Muscle layer of colon (tissue), 2 donors: Measurements from ENCODE around the gene DDX1.

ENCODE experiments used
- H3K27ac ChIP-seq: one replicate; pipeline ENCODE4 v1.7.0; 2013; ENCODE audit warnings: low read depth, mild to moderate bottlenecking, low read length, moderate library complexity
- H3K27me3 ChIP-seq, 2 donors: one replicate each; pipeline ENCODE4 v1.7.0; 2013; ENCODE audit warnings: low read length in 2 of 2, mild to moderate bottlenecking in 2 of 2; ENCODE audit not compliant: insufficient read depth in 2 of 2, control insufficient read depth in 1 of 2
- H3K36me3 ChIP-seq: one replicate; pipeline ENCODE4 v1.7.0; 2013; ENCODE audit warnings: mild to moderate bottlenecking, low read length; ENCODE audit not compliant: insufficient read depth
- H3K4me1 ChIP-seq: one replicate; pipeline ENCODE4 v1.7.0; 2013; ENCODE audit warnings: mild to moderate bottlenecking, low read length; ENCODE audit not compliant: insufficient read depth
- H3K4me3 ChIP-seq, 2 donors: one replicate each; pipeline ENCODE4 v1.7.0; 2013; ENCODE audit warnings: low read length in 2 of 2, low read depth in 1 of 2, mild to moderate bottlenecking in 1 of 2, moderate library complexity in 1 of 2
- H3K9ac ChIP-seq: one replicate; pipeline ENCODE4 v1.7.0; 2013; ENCODE audit warnings: low read length
- H3K9me3 ChIP-seq: one replicate; pipeline ENCODE4 v1.7.0; 2013; ENCODE audit warnings: mild to moderate bottlenecking, low read length
- donor health status: abdominal sarcoma.
- donor health status: Adenocarcinoma of cecum.

Gene DDX1

DNA sequence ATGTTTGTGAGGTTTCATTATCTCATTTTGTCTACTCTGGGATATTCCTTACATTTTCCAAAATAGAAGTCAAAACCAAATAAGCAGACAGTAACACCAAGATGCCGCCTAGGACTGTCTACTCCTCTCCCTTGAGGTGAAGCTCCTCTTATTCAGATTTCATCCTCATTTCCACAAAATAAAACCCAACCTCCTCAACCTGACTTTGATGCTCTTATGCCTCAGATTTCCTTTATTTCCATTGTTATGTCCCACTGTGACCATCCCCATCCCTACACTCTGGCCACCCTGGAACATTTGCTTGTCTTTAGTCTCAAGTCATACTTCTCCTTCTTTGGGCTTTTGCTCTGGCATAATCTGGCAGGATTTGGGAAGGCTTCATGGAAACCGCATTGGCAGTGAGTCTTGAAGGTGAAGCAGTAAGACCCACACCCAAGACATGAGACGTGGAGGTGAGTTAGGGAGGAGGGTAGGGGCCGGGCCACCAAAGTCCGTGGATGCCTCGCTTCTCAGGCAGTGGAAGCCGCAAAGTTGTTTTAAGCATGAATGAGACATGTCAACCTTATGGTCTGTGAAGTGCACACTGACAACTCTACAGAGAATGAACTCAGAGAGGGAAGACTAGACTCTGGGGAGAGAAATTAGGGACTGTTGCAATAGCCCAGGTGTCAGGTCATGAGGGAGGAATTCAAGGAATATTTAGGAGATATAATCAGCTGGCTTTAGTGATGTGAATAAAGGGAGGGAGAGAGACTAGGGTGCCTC is 63.6 kb downstream of the DDX1 start:
- Histone ChIP-seq H3K36me3 (no peaks in the 10 kb centered on the region), H3K4me3 (no peak overlapping the region), H3K27ac (no peak overlapping the region), H3K9ac (no peak overlapping the region), H3K27me3 (no peaks in the 10 kb centered on the region), H3K4me1 (no peaks in the 10 kb centered on the region), H3K9me3 (no peaks in the 10 kb centered on the region)

DNA sequence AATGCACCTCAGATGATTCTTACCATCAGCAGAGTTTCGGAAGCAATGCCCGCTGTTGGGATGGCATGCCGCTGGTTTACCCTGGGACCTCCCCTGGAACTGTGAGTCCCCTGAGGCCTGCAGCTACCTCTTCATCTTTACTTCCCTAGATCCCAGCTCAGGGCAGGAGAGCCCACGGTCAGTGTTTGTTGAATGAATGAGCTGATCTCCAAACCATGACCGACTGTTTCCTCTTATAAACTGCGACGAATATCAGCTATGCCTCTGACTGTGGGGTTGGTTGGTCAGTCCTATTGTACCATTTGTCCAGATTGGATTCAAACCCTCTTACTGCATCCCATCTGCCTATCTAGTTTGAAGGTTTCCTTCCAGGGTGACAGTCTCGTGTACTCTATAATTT is 64.4 kb downstream of the DDX1 start:
- H3K9me3 ChIP-seq, result no peaks in the 10 kb centered on the region
- H3K36me3 ChIP-seq, result no peaks in the 10 kb centered on the region
- H3K27me3 ChIP-seq, result no peaks in the 10 kb centered on the region
- H3K4me1 ChIP-seq, result no peaks in the 10 kb centered on the region
- no peak overlapping the region for H3K9ac ChIP-seq
- no peak overlapping the region for H3K4me3 ChIP-seq
- H3K27ac ChIP-seq, result no peak overlapping the region

DNA sequence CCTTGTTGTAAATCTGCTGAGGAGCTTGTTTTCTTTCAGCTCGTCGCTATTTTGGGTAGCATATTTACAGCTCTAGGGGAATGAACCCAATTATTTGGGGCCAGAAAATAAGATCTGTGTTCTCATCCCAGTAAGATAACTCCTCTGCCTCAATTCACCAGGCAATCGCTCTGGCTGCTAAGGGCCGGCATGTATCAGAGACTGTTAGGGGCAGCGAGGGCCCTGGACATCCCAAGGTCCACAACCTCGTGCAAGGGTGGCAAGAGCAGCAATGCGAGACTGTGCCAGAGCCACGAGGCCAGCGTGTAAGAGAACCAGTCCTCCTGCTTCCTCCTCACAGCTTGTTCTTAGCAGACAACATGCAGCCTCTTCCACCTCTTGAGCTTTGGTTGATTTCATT is 66.1 kb downstream of the DDX1 start:
- Histone ChIP-seq H3K9ac (no peak overlapping the region), H3K36me3 (no peaks in the 10 kb centered on the region), H3K9me3 (no peaks in the 10 kb centered on the region), H3K4me3 (no peak overlapping the region), H3K27me3 (no peaks in the 10 kb centered on the region), H3K27ac (no peak overlapping the region), H3K4me1 (no peaks in the 10 kb centered on the region)

DNA sequence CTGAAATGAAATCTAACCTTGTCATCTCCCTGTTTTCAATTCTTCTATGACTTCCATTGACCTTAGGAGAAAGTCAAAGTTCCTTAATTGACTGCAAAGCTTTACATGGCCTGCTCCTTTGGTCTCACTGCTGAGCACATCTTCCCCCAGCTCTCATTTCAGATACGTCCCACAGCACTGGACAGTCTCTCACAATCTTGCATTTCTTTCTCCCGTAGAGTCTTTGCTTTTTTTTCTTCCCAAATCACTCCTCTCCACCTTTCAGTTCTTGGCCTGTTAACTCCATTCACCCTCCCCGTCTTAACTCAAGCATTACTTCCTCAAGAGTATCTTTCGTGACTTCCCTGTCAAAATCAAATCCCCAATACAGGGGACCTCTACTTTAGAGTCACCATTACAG is 67.2 kb downstream of the DDX1 start:
- Histone ChIP-seq H3K4me3 (no peak overlapping the region), H3K9me3 (no peaks in the 10 kb centered on the region), H3K9ac (no peak overlapping the region), H3K27ac (no peak overlapping the region), H3K4me1 (no peaks in the 10 kb centered on the region), H3K27me3 (no peaks in the 10 kb centered on the region), H3K36me3 (no peaks in the 10 kb centered on the region)

DNA sequence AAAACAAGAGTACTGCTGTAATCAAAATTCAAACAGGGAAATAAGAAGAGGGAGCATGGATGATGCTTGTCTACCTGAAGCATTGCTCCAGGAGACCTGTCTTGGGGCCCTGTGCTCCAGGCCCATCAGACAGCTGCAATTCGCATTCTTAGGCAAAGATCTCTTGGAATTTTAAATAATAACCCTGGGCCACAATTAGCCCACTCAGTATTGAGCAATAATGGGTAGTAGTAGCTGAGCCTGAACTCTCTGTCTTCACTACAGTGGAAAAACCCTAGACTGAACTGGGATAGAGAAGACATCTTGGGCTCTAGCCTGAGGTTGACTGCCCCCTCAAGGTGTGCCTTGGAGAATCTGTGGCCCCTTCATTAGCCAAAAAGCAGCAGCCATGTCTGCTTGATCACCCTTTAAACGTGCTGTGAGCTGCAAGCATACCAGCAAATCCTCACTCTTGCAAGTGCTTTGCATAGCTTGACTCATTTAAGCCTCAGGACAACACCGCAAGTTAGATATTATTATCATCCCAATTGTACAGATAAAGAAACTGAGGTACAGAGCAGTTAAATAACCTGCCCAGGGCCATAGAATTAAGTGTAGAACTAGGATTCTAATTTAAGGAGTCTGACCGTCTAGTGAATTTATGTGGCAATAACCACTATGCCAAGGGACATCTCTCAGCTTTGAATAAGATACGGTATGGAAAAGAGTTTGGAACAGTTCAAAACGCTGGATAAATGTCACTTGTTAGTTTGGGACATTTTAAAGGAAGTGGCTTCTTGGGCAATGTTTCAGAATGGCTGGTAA is 69.0 kb downstream of the DDX1 start:
- H3K36me3 ChIP-seq, result no peaks in the 10 kb centered on the region

DNA sequence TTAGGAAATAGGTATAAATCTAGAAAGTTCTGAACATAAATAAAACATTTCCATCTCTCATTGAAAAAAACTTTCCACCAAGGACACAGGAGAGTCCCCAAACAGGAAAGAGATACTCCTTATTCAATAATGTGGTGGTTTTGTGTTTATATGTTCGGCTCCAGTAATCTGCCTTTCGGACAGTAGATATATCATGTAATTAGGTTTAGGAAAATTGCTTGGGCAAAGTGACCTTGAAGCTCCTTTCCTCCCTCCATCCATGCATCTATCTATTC is 69.6 kb downstream of the DDX1 start:
- no peak overlapping the region for H3K27ac ChIP-seq
- no peak overlapping the region for H3K4me3 ChIP-seq
- H3K9me3 ChIP-seq, result no peaks in the 10 kb centered on the region
- H3K27me3 ChIP-seq, result no peaks in the 10 kb centered on the region
- no peaks in the 10 kb centered on the region for H3K36me3 ChIP-seq
- no peak overlapping the region for H3K9ac ChIP-seq
- no peaks in the 10 kb centered on the region for H3K4me1 ChIP-seq

More for the DNA sequence above, 69.0 kb downstream of the DDX1 start:
- Histone ChIP-seq H3K4me1 (no peaks in the 10 kb centered on the region), H3K27me3 (no peaks in the 10 kb centered on the region), H3K9me3 (no peaks in the 10 kb centered on the region), H3K9ac (no peak overlapping the region), H3K27ac (no peak overlapping the region), H3K4me3 (no peak overlapping the region)

DNA sequence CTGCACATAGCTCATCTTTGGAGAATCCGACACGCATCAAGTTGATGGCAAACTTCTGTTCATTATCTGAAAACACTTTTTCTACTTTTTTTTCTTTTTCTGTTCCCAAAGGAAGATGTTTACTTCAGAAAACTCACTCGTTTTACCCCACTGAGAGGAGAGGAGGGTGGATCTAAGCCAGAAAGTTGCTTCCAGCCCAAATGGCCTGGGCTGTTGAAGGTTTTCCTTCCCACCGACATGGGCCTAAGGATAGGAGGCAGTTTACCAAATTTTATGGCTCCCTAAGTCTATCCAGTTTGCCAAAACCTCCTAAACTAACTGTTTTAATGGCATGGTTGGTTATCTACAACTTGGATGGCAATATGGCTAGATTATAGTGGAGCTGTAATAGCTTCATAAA is 70.4 kb downstream of the DDX1 start:
- Histone ChIP-seq H3K4me1 (no peaks in the 10 kb centered on the region), H3K27ac (no peak overlapping the region), H3K9me3 (no peaks in the 10 kb centered on the region), H3K36me3 (no peaks in the 10 kb centered on the region), H3K27me3 (no peaks in the 10 kb centered on the region), H3K4me3 (no peak overlapping the region), H3K9ac (no peak overlapping the region)

DNA sequence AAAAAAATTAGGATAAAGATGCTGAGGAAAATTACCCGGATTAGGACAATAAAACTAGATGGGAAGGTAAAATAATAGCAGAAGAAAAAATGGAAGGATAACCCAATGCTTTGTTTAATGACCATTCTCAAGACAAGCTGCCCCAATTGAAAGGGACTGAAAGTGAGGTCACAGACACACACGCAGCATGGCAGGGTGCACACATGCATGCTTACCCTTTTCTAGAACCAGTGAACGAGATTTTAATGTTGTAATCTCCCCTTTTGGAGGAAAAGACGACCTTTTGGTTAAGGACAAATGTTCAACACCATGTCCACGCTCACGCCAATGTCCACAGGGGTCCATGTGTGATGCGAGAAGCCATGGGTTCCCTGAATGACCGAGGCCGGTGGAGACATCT is 70.9 kb downstream of the DDX1 start:
- Histone ChIP-seq H3K27ac (no peak overlapping the region), H3K4me3 (no peak overlapping the region), H3K36me3 (no peaks in the 10 kb centered on the region), H3K4me1 (no peaks in the 10 kb centered on the region), H3K27me3 (no peaks in the 10 kb centered on the region), H3K9ac (no peak overlapping the region), H3K9me3 (no peaks in the 10 kb centered on the region)

DNA sequence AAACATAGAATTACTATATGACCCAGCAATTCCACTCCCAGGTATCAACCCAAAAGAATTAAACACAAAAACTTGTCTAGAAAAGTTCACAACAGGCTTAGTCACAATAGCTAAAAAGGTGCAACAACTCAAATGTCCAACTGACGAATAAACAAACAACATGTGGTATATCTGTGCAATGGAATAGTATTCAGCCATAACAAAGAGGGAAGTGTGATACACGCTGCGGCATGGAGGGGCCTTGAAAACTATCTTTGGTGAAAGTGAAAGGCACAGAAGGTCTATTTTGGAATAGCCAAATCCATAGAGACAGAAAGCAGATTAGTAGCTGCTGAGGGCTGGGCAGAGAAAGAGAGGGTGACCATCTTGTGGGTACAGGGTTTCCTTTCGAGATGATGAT is 72.1 kb downstream of the DDX1 start:
- Histone ChIP-seq H3K4me1 (no peaks in the 10 kb centered on the region), H3K27ac (no peak overlapping the region), H3K27me3 (no peaks in the 10 kb centered on the region), H3K9ac (no peak overlapping the region), H3K36me3 (no peaks in the 10 kb centered on the region), H3K9me3 (no peaks in the 10 kb centered on the region), H3K4me3 (no peak overlapping the region)

DNA sequence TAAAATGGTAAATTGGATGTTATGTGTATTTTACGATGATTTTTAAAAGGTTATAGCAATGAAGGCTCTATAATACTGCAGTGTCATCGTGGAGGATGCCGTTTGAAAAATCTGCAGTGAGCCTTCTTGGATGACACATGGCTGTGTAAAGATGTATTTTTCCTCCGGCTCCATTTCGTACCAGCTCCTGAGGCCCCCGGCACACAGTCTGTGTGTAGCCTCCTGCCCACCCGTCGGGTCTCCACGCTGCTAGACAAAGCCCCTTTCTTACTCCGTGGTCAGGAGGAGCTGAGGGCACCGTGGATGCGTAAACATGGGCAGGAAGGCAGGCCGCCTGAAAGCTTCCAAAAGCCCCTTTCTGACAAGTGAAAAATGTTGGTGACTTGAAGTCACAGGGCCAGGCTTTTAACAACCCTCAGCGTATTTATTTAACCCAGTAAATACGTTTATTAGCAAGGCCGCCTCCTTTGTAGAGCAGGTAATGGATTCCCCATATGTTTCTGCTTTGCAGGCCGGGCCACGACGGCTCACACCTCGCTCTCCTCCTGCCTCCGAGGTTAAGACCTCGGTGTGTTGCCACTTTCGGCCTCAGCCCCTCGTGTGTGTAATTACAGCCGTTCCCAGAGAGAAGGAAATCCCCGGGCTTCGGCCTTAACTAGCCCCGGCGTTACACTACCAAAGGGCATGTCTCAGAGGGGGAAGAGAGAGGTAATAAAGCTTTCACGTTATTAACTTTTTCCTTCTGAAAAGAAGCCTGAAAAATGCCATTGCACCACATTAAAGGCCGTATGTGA is 72.8 kb downstream of the DDX1 start:
- no peaks in the 10 kb centered on the region for H3K4me1 ChIP-seq
- H3K9me3 ChIP-seq, result no peaks in the 10 kb centered on the region
- no peaks in the 10 kb centered on the region for H3K27me3 ChIP-seq
- no peak overlapping the region for H3K9ac ChIP-seq
- H3K27ac ChIP-seq, result no peak overlapping the region
- H3K36me3 ChIP-seq, result no peaks in the 10 kb centered on the region
- H3K4me3 ChIP-seq, result no peak overlapping the region

DNA sequence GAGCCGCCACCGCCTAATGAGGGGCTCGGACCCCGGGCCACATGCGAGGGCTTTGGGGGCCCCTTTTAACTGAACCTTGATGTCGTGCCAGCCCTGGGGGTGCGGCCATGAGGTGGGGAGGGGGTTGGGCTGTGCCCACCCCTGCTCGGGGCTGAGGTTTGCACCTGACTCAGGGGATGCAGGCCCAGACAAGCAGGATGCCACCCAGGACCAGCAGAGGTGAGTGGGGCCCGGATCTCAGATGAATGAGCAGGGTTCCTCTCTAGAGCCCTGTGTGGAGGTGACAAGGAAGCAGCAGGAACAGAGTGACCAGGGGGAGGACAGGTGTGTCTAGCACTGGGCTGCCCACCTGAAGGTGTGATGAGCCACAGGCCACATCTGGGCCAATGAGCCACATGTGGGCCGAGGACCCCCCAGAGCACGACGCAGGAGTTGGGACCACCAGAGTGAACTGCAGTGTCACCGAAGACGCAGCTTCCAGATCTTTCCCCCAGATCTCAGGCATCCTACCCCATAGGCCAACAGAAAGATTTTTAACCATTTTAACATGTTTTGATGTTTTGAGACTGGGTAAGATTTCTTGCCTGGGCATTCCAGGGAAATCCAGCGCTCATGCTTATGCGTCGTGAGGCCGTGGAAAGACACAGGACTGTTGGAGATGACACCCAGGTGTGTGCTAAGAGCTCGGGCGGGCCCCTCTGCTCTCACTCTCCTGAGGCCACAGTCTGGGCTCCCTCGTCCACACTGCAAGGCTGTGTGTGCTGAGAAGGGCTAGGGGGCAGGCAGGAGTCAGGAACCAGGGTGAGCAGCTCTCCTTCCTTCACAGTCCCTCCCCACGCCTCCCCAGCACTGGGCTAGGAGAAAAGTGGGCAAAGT is 73.6 kb downstream of the DDX1 start:
- no peak overlapping the region for H3K9ac ChIP-seq
- H3K27me3 ChIP-seq, result no peaks in the 10 kb centered on the region
- no peak overlapping the region for H3K27ac ChIP-seq
- no peak overlapping the region for H3K4me3 ChIP-seq
- H3K9me3 ChIP-seq, result no peaks in the 10 kb centered on the region
- H3K36me3 ChIP-seq, result no peaks in the 10 kb centered on the region
- no peaks in the 10 kb centered on the region for H3K4me1 ChIP-seq
